SH-SY5Y (cell line): ENCODE results near the gene PRM1.

Experiments used
- GATA2 ChIP-seq: IDR thresholded peaks from 2 replicates; pipeline ENCODE4 v1.6.1; 2011; ENCODE audit warnings: mild to moderate bottlenecking, low read depth, low read length
- GATA3 ChIP-seq: IDR thresholded peaks from 2 replicates; pipeline ENCODE4 v1.6.1; 2011; ENCODE audit warnings: low read depth, mild to moderate bottlenecking, low read length, moderate library complexity

- TF ChIP-seq GATA3, result no peak
- no peak for TF ChIP-seq GATA2
These were observed 21.8 kb upstream of the PRM1 start for GRCh38 chr16:11302977-11303376.
